NCI-H2081 (cell line): ENCODE data around the gene SPTBN1.
A peak's percentile ranks its signal among the peaks of the same experiment; 100 is the strongest.

ENCODE experiments used
- DNase-seq, 2 experiments: peaks; one replicate each; lab custom pipeline; 2025; lab: John Stamatoyannopoulos, UW

SPTBN1 gene

DNA sequence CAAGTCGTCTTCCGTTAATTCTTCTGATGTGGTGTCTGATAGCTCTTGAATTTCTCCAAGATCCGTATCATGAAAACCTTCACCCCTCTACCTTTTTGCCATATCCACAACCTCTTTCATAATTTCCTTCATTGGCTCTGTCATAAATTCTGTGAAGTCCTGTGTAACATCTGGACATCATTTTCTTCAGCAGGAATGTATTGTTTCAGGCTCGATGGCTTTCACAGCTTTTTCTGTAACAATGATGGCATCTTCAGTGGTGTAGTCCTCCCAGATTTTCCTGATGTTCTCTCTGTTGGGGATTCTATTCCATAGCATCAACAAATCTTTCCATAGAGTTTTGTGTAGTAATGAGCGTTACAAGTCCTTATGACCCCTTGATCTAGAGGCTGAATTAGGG is 153.1 kb downstream of the SPTBN1 start:
- no peak for DNase-seq

GRCh38 chr2:54609647-54610046 is 153.5 kb downstream of the SPTBN1 start:
- no peak for DNase-seq

DNA sequence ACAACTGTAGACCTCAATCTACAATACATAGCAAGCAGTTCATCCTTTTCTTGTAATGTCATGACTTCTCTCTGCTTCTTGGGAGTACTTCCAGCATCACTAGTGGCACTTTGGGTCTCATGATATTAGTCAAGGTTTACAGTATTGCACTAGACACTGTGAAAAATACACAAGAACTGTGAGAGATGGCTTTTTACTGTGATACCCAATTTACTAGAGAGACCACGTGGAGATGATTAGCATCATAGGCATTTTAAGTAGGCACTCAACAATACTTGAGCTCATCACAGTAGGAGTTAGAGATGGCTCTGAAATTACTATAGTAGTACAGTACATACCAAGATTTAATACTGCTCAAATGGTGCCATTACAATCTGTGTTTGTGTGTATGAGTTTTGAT is 154.6 kb downstream of the SPTBN1 start:
- no peak for DNase-seq

- DNase-seq, result no peak
These were observed 155.9 kb downstream of the SPTBN1 start for GRCh38 chr2:54611830-54612545.

GRCh38 chr2:54613386-54613785 is 157.3 kb downstream of the SPTBN1 start:
- peak in 1 of 2 experiments; percentile 33 for DNase-seq

DNA sequence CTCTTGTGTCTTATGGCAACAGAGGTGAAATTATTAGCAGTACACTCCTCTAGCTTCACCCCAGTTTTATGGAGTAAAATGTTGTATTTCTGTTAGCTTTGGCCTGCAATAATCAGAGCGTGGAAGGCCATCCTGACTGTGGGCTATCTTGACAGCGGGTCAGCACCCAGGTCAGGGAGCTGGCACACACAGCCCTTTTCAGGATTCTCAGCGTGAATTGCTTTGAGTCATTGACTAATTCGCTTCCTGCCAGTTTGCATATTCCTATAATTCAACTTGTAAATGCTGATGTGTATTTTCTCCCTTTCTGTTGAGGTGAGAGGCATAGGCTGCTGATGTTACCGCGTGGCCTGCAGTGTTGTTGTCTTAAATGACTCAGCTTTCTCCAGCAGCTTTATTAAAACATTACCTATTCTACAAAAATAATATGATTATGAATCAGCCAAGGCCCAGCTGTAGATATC is 157.7 kb downstream of the SPTBN1 start:
- DNase-seq, result peak in 1 of 2 experiments; percentile 37

- DNase-seq, result no peak
These were observed 158.7 kb downstream of the SPTBN1 start for GRCh38 chr2:54614819-54615218.

DNA sequence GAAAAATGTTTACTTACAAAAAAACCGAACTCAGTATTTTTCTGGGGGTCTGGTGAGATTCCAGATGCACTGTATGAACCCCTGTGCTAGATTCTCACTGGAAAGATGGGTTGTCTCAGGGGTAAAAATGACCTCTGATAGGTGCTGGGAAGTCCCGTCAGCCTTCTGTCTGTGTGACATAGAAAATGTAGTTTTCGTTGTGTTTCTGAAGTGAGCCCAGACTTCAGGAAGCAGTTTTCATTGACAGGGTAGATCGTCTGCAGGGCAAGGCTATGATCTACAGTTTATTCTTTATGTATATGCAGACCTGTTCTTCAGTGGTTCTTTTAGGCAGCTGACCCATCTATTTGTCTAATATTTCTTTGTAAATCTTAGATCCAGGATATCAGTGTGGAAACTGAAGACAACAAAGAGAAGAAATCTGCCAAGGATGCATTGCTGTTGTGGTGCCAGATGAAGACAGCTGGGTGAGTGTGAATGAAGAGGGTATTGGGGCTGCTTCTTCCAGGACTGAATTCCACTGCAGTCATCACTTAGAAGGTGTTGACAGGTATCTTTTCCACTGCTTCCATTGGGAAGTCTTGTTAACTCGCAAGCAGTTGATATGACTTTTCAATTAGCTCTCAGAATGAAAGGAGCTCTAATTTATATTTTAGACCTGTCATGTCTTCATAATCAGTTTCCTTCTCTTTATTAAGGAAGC is 159.9 kb downstream of the SPTBN1 start:
- no peak for DNase-seq

- DNase-seq, result no peak
These were observed 161.3 kb downstream of the SPTBN1 start for GRCh38 chr2:54617409-54617808.

GRCh38 chr2:54618646-54619565 is 162.8 kb downstream of the SPTBN1 start:
- no peak for DNase-seq

- DNase-seq, result no peak
These were observed 163.6 kb downstream of the SPTBN1 start for GRCh38 chr2:54619660-54620231.

GRCh38 chr2:54620948-54621347 is 164.8 kb downstream of the SPTBN1 start:
- no peak for DNase-seq

GRCh38 chr2:54624591-54625071 is 168.5 kb downstream of the SPTBN1 start:
- DNase-seq, result no peak

DNA sequence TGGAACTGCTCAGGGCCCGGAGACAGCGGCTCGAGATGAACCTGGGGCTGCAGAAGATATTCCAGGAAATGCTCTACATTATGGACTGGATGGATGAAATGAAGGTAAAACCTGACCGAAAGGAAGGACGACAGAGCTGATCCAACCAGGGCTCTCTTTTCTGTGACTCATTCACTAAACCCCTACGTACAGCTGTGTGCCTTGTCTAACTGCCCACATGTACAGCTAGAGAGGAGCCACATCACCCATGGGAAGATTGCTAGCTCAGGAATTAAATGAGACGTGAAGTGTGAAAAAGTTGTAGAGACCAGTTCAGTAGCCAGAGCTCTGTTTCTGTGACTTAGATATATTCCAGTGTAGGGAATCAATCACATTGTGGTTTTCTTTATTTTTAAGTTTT is 170.0 kb downstream of the SPTBN1 start:
- no peak for DNase-seq

- no peak for DNase-seq
These were observed 170.8 kb downstream of the SPTBN1 start for GRCh38 chr2:54626884-54627283.

DNA sequence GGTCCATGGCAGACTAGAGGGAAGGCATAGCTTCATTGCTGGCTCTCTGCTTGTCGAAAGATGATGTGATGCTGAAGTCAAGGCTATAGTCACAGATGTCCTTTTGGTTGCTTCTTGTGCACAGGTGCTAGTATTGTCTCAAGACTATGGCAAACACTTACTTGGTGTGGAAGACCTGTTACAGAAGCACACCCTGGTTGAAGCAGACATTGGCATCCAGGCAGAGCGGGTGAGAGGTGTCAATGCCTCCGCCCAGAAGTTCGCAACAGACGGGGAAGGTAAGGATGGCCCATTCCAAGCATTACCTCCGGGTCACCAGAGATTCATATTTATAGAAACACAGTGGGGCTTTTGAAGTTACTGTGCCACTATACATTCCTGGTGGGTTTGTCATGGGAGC is 171.8 kb downstream of the SPTBN1 start:
- DNase-seq, result no peak

DNA sequence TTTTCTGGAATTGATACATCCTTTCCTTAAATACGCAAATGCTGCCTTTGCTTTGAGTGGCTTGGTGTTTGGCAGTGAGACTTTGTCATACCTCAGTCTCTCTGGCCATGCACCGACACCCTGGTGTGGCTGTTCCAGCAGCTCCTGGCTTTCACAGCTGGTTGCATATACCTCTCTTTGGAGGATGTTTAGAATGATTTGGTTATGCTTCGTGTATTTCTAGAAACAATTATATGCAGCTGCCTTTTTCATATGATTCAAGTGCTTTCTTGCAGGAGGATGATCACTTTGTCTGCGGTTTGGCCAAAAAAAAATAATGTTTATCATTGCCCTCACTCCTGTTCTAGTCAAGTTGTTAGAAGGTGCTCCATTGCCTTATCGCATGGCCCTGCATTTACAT is 172.3 kb downstream of the SPTBN1 start:
- no peak for DNase-seq

DNA sequence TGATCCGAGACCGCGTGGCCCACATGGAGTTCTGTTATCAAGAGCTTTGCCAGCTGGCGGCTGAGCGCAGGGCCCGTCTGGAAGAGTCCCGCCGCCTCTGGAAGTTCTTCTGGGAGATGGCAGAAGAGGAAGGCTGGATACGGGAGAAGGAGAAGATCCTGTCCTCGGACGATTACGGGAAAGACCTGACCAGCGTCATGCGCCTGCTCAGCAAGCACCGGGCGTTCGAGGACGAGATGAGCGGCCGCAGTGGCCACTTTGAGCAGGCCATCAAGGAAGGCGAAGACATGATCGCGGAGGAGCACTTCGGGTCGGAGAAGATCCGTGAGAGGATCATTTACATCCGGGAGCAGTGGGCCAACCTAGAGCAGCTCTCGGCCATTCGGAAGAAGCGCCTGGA is 172.8 kb downstream of the SPTBN1 start:
- DNase-seq, result no peak

GRCh38 chr2:54629390-54629789 is 173.3 kb downstream of the SPTBN1 start:
- no peak for DNase-seq

- DNase-seq, result no peak
These were observed 174.1 kb downstream of the SPTBN1 start for GRCh38 chr2:54629914-54630857.
